ENCODE measurements around the gene TMPRSS3.

Gene TMPRSS3

GRCh38 chr21:42348762-42349161 is 47.1 kb downstream of the TMPRSS3 start:
- no peak for DNase-seq

GRCh38 chr21:42347601-42348327 is 48.1 kb downstream of the TMPRSS3 start:
- DNase-seq: no peak

- no peak for DNase-seq
Measured at GRCh38 chr21:42346866-42347600, 48.8 kb downstream of the TMPRSS3 start.

GRCh38 chr21:42346441-42346840 is 49.4 kb downstream of the TMPRSS3 start:
- DNase-seq: no peak

- no peak for DNase-seq
Measured at GRCh38 chr21:42344631-42345030, 51.2 kb downstream of the TMPRSS3 start.

- DNase-seq: no peak
Measured at GRCh38 chr21:42343963-42344510, 51.8 kb downstream of the TMPRSS3 start.

- DNase-seq: no peak
Measured at GRCh38 chr21:42343556-42343955, 52.3 kb downstream of the TMPRSS3 start.

GRCh38 chr21:42343101-42343500 is 52.8 kb downstream of the TMPRSS3 start:
- no peak for DNase-seq

- no peak for DNase-seq
Measured at GRCh38 chr21:42341776-42342542, 53.9 kb downstream of the TMPRSS3 start.

GRCh38 chr21:42340187-42341050 is 55.4 kb downstream of the TMPRSS3 start:
- DNase-seq: no peak

GRCh38 chr21:42338729-42339715 is 56.8 kb downstream of the TMPRSS3 start:
- no peak for DNase-seq

GRCh38 chr21:42337830-42338728 is 57.8 kb downstream of the TMPRSS3 start:
- peak; percentile 88 for DNase-seq

GRCh38 chr21:42337276-42337675 is 58.6 kb downstream of the TMPRSS3 start:
- no peak for DNase-seq

GRCh38 chr21:42336054-42336453 is 59.8 kb downstream of the TMPRSS3 start:
- DNase-seq: no peak

GRCh38 chr21:42332557-42333317 is 63.1 kb downstream of the TMPRSS3 start:
- no peak for DNase-seq

- no peak for DNase-seq
Measured at GRCh38 chr21:42331660-42332059, 64.2 kb downstream of the TMPRSS3 start.

- no peak for DNase-seq
Measured at GRCh38 chr21:42330380-42331371, 65.2 kb downstream of the TMPRSS3 start.

GRCh38 chr21:42324896-42325295 is 71.0 kb downstream of the TMPRSS3 start:
- DNase-seq: no peak

All from CD4-positive, alpha-beta T cell treated with Interleukin-17A for 4 hours (primary cell).